ENCODE measurements around the gene SPO11. TPM values are rescaled to one million over a fixed set of nuclear protein-coding genes. Genes with fewer than 3 reads are reported as not detected.

SPO11 gene
- total RNA-seq, 1 donor from 2014 or later = not detected

DNA sequence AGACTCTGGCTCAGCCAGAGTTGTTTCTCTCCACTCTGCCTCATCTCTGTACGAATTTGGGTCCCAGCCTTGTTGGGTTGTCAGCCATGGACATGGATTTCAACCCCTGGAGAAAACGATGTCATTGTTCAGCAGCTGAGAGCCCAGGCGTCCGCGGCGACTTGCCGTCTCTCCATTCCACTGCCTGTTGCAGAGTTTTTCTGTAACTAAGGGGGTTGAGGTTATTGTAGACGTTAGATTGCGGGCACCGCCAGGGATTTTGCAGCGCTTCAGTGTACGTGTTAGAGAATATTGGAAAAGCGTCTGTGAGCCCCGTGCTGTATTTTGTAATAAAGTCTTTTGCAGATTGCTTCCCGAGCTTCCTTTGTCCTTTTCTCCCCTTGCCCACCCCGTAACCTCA lies 48.5 kb downstream of the SPO11 start:
- Histone ChIP-seq H3K9me3 (ENCODE audit: low read depth) (no peaks in the 10 kb centered on the region), H3K4me2 (no peak overlapping the region), H3K4me3 (no peak overlapping the region), H3K4me1 (no peaks in the 10 kb centered on the region), H3K9ac (no peak overlapping the region), H3K27me3 (no peaks in the 10 kb centered on the region), H3K27ac (no peak overlapping the region), H4K20me1 (ENCODE audit: low read depth) (peaks cover 9% of the 10 kb centered on the region), H3K79me2 (ENCODE audit: low read depth) (no peaks in the 10 kb centered on the region), H3K36me3 (no peaks in the 10 kb centered on the region), H2AFZ (replicated peaks) (no peak overlapping the region), H3F3A (ENCODE audit: low read depth) (peaks cover 8% of the 10 kb centered on the region)
- TF ChIP-seq EZH2phosphoT487 (IDR thresholded peaks at IDR 0.05) (no peak), EZH2 (IDR thresholded peaks at IDR 0.05) (no peak)
- TF ChIP-seq, protein P1, sequence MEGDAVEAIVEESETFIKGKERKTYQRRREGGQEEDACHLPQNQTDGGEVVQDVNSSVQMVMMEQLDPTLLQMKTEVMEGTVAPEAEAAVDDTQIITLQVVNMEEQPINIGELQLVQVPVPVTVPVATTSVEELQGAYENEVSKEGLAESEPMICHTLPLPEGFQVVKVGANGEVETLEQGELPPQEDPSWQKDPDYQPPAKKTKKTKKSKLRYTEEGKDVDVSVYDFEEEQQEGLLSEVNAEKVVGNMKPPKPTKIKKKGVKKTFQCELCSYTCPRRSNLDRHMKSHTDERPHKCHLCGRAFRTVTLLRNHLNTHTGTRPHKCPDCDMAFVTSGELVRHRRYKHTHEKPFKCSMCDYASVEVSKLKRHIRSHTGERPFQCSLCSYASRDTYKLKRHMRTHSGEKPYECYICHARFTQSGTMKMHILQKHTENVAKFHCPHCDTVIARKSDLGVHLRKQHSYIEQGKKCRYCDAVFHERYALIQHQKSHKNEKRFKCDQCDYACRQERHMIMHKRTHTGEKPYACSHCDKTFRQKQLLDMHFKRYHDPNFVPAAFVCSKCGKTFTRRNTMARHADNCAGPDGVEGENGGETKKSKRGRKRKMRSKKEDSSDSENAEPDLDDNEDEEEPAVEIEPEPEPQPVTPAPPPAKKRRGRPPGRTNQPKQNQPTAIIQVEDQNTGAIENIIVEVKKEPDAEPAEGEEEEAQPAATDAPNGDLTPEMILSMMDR (IDR thresholded peaks at IDR 0.05) = no peak
- peaks cover 2% of the 10 kb centered on the region for H3K4me1 Mint-ChIP-seq
- H3K9me3 Mint-ChIP-seq = no peaks in the 10 kb centered on the region
- H3K4me3 Mint-ChIP-seq = no peak overlapping the region
- peaks cover 3% of the 10 kb centered on the region for H3K27me3 Mint-ChIP-seq (ENCODE audit: insufficient read depth, low read depth)
- peaks cover 24% of the 10 kb centered on the region for H3K36me3 Mint-ChIP-seq
- DNase-seq (ENCODE audit: low spot score) = no peak
- H3K27ac Mint-ChIP-seq = no peak overlapping the region

DNA sequence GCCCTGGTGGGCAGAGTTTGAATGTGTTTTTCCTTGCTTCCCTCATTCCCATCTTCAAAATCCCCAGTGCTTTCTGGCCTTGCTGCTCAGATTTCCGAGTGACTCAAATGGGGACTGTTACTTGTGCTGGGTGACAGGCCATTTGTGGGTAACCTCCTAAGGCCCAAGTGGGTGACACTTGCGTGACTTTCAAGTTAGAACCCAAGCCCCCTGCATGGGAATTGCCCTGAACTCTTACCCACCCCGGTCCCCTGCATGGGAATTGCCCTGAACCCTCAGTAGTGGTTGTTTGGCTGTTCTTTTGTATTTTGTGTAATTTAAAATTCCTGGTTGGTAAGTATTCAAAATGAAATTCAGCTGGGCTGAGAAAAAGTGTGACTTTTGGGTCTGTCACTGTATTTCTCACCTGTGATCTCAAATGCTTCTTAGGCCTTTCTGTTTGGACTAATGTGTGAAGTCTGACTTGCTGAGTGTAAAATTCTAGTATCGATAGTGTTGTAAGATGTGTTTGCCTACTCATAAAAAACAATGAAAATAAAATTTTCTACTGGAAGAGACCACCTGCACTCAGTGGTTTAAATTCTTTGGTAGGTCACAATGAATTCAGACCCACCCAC lies 49.2 kb downstream of the SPO11 start:
- no peaks in the 10 kb centered on the region for H3K9me3 Mint-ChIP-seq
- H3K9ac ChIP-seq = no peak overlapping the region
- no peak for TF ChIP-seq EZH2phosphoT487 (IDR thresholded peaks at IDR 0.05)
- peaks cover 13% of the 10 kb centered on the region for H3F3A ChIP-seq (ENCODE audit: low read depth)
- no peak overlapping the region for H3K27ac Mint-ChIP-seq
- no peaks in the 10 kb centered on the region for H3K27me3 ChIP-seq
- peaks cover 3% of the 10 kb centered on the region for H3K27me3 Mint-ChIP-seq (ENCODE audit: insufficient read depth, low read depth)
- H3K9me3 ChIP-seq (ENCODE audit: low read depth) = no peaks in the 10 kb centered on the region
- H3K36me3 ChIP-seq = no peaks in the 10 kb centered on the region
- H4K20me1 ChIP-seq (ENCODE audit: low read depth) = peaks cover 9% of the 10 kb centered on the region
- no peak for DNase-seq (ENCODE audit: low spot score)
- no peak overlapping the region for H3K4me3 Mint-ChIP-seq
- H3K4me2 ChIP-seq = no peak overlapping the region
- peaks cover 4% of the 10 kb centered on the region for H3K4me1 ChIP-seq
- no peak overlapping the region for H3K27ac ChIP-seq
- H2AFZ ChIP-seq (replicated peaks) = no peak overlapping the region
- H3K4me1 Mint-ChIP-seq = peaks cover 2% of the 10 kb centered on the region
- H3K36me3 Mint-ChIP-seq = peaks cover 19% of the 10 kb centered on the region
- no peaks in the 10 kb centered on the region for H3K79me2 ChIP-seq (ENCODE audit: low read depth)
- no peak overlapping the region for H3K4me3 ChIP-seq

DNA sequence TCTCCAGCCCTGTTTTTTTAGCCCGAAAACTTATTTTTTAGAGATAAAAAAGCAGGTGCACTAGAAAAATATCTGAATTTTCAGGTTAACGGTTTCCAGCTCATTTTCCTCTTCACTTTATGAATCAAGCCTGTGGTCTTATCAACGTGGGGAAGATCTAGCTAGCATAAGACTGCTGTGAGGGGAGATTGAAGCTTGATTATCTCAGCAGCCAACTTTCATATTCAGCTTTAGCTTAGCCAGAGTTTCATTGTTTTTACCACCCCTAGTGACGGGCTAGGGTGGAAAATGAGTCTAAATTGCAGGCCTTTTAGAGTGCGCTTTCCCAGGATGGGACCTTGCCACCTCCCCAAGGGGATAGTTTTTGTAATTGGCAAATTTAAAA lies 49.7 kb downstream of the SPO11 start:
- Histone ChIP-seq H3K79me2 (ENCODE audit: low read depth) (no peaks in the 10 kb centered on the region), H3K4me3 (no peak overlapping the region), H3K9me3 (ENCODE audit: low read depth) (no peaks in the 10 kb centered on the region), H3K27ac (no peak overlapping the region), H3K9ac (no peak overlapping the region), H3K27me3 (no peaks in the 10 kb centered on the region), H3K4me1 (peaks cover 6% of the 10 kb centered on the region), H2AFZ (replicated peaks) (no peak overlapping the region), H3F3A (ENCODE audit: low read depth) (peaks cover 14% of the 10 kb centered on the region), H4K20me1 (ENCODE audit: low read depth) (peaks cover 9% of the 10 kb centered on the region), H3K36me3 (no peaks in the 10 kb centered on the region), H3K4me2 (no peak overlapping the region)
- TF ChIP-seq EZH2phosphoT487 (IDR thresholded peaks at IDR 0.05) = no peak
- TF ChIP-seq, protein P1 (IDR thresholded peaks at IDR 0.05) = no peak
- Mint-ChIP-seq H3K36me3 (peaks cover 16% of the 10 kb centered on the region), H3K9me3 (no peaks in the 10 kb centered on the region), H3K27me3 (ENCODE audit: insufficient read depth, low read depth) (peaks cover 3% of the 10 kb centered on the region), H3K27ac (no peak overlapping the region), H3K4me3 (no peak overlapping the region), H3K4me1 (peaks cover 2% of the 10 kb centered on the region)
- no peak for DNase-seq (ENCODE audit: low spot score)

DNA sequence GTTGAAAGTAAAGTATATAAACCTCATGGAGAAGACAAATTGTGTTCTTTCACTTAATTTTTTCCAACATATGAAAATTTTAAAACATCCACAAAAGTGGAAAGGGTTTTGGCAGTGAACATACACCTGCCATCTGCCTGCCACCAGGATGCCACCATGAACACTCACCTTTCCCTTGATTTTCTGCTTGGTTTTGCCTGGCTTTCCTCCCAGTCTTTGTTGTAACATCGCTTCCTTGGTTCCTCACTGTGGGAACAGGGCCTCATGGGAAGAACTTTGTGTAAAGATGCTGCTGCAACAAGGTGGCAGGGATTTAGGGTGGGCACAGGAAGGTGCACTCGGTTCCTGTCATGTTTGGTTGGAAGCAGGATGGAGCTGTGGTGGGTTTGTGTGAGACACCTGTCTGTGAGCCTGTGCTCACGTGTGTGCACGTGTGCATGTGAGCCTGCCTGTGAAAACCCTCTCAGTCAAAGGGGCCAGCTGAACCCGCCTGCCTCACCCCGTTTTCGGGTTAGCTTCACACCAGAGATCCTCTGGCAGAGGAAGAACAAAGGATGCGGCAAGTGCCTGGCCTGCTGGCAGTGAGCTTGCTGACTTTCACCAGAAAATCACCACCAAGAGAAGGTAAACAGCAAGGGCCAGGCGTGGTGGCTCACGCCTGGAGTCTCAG lies 50.6 kb downstream of the SPO11 start:
- Histone ChIP-seq H3K4me2 (no peak overlapping the region), H3K27ac (no peak overlapping the region), H4K20me1 (ENCODE audit: low read depth) (peaks cover 9% of the 10 kb centered on the region), H2AFZ (replicated peaks) (no peak overlapping the region), H3K27me3 (no peaks in the 10 kb centered on the region), H3K4me3 (no peak overlapping the region), H3K79me2 (ENCODE audit: low read depth) (no peaks in the 10 kb centered on the region), H3F3A (ENCODE audit: low read depth) (peaks cover 14% of the 10 kb centered on the region), H3K36me3 (no peaks in the 10 kb centered on the region), H3K9ac (no peak overlapping the region), H3K4me1 (peaks cover 6% of the 10 kb centered on the region), H3K9me3 (ENCODE audit: low read depth) (no peaks in the 10 kb centered on the region)
- no peaks in the 10 kb centered on the region for H3K9me3 Mint-ChIP-seq
- no peak for DNase-seq (ENCODE audit: low spot score)
- TF ChIP-seq EZH2 (IDR thresholded peaks at IDR 0.05) = no peak
- TF ChIP-seq, protein P1 (IDR thresholded peaks at IDR 0.05) = no peak
- TF ChIP-seq EZH2phosphoT487 (IDR thresholded peaks at IDR 0.05) = no peak
- H3K4me3 Mint-ChIP-seq = no peak overlapping the region
- peaks cover 13% of the 10 kb centered on the region for H3K36me3 Mint-ChIP-seq
- no peak overlapping the region for H3K27ac Mint-ChIP-seq
- H3K4me1 Mint-ChIP-seq = peaks cover 2% of the 10 kb centered on the region
- H3K27me3 Mint-ChIP-seq (ENCODE audit: insufficient read depth, low read depth) = peaks cover 3% of the 10 kb centered on the region
